Renal pelvis (tissue), 4 donors: ENCODE data around the gene PARD3. TPM values are rescaled to one million over a fixed set of nuclear protein-coding genes. Genes with fewer than 3 reads are reported as not detected.

ENCODE experiments used
- DNase-seq: peaks from one replicate; pipeline ENCODE4 v3.0.0-alpha.2; 2013
- polyA plus RNA-seq, 3 donors: library from polyadenylated mRNA; unstranded; fragments of 120-200 nt; gene quantifications; one replicate each; pipeline ENCODE4 v1.2.1, GENCODE V29; 2013; ENCODE audit not compliant: insufficient read length in 3 of 3

PARD3 gene
- polyA plus RNA-seq, 3 donors: 66.9 to 71.1 (median 71.1) TPM

DNA sequence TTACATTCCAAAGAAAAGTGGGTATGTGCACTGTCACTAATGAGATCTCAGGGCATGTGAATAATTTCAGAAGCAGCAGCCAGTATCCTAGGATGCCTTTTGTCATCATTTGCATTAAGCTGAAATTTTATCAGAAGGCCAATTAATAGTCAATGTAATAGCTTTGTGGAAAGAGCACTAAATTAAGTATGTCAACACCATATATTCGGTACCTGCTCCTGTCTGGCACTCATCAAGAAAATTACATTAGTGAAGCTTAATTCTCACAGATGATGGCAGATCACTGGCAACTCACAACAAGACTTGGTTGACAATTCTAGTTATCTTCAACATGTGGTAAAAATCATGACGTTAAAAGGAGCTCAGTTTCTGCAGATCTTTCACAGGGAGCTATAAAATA lies 271.4 kb downstream of the PARD3 start:
- DNase-seq: no peak

DNA sequence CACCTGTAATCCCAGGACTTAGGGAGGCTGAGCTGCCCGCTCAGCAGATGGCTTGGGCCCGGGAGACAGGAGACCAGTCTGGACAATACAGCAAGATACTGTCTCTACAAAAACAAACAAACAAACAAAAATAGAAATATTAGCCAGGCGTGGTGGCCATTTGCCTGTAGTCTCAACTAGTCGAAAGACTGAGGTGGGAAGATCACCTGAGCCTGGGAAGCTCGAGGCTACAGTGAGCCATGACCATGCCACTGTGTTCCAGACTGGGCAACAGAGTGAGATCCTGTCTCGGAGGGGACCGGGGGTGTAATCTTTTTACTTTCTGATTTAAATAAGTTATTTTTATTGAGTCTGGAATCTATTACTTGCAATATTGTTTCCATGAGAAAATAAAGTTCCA lies 274.6 kb downstream of the PARD3 start:
- no peak for DNase-seq

DNA sequence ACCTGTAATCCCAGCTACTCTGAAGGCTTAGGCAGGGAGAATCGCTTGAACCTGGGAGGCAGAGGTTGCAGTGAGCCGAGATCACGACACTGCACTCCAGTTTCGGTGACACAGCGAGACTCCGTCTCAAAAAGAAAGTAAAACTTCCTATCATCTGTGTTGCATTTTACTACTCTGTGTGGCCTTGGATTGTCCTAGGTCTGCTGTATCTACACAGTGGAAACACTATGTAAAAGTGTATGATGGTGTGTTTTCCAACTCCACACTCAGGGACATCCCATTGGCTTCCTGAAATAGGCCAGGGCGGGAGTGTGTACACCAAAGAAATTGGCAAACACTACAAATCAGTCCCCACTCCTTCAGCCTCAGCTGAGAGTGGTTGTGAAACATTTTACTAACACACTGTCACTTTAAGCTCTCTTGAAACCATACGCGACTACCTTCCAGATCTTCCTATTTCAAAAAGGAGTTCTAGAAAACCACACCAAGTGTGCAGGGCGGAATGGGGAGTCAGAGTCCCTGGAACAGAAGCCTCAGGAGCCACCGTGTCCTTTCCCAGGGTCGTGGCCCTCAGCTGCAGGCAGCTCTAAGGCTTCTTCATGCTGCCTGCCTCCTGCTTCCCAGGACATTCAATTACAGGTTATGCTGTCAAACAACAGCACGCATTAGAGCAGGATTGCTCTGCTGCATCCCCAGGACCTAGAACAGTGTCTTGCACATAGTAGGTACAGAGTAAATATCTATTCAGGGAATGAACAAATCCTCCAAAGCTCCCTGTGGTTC lies 275.4 kb downstream of the PARD3 start:
- no peak for DNase-seq

DNA sequence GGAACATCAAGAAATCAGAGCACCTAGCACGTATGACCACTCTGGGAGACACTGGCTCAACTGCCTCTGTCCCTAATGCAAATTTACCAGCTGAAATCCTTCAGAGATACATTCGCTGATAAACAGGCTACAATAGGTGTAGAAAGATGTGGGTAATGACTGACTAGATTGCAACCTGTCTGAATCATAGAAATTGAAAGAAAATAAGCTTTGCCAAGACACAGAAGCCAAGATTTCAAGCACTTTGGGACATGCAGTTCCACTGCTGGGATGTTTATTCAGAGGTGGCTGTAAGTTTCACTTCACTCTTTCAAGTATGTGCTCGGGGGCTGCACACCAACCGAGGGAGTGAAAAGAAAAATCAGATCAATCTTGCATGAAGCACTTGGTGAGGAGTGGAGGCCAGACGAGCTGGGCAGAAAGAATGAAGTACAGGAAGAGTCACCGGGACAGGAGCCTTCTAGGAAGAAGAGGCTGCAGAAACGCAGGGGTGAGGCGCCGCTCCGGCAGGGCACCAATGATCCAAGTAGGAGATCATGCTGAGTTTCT lies 276.7 kb downstream of the PARD3 start:
- DNase-seq: no peak

GRCh38 chr10:34537629-34538231 lies 277.4 kb downstream of the PARD3 start:
- DNase-seq: no peak

DNA sequence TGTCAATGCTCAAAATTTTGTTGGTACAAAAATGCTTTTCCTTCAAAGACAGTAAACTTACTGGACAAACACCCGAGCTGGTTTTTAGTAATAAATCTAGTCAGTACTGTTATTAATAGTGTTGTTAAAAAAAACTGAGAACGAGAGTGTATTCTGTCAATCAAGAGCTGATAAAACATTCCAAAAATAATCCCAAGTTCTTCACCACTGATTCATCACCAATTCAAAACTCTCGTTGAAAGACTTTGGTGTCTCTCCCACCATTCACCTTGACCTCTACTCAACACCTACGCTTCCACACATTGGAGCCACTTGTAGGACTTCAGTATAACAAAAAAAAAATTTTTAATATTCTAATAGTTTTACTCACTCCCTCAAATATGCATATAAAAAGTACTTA lies 279.2 kb downstream of the PARD3 start:
- no peak for DNase-seq

- no peak for DNase-seq
Observed at GRCh38 chr10:34530778-34531177, 284.3 kb downstream of the PARD3 start.

DNA sequence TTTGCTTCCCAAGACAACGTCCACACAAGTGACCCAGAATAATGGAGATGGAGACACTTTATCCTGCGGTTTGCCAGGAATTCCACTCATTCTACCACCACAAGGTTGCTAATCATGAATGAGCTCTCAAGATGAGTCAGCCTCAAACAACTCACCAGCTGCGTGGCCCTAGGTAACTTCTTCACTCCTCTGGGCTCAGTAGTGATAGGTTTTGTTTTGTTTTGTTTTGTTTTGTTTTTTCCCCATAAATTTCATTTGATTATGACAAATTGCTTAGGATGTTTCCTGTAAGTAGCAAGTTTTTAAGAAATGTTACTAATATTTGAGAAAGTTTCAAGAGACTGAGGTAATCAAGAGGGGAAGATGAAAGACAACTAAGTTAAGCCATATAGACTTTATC lies 286.8 kb downstream of the PARD3 start:
- no peak for DNase-seq

DNA sequence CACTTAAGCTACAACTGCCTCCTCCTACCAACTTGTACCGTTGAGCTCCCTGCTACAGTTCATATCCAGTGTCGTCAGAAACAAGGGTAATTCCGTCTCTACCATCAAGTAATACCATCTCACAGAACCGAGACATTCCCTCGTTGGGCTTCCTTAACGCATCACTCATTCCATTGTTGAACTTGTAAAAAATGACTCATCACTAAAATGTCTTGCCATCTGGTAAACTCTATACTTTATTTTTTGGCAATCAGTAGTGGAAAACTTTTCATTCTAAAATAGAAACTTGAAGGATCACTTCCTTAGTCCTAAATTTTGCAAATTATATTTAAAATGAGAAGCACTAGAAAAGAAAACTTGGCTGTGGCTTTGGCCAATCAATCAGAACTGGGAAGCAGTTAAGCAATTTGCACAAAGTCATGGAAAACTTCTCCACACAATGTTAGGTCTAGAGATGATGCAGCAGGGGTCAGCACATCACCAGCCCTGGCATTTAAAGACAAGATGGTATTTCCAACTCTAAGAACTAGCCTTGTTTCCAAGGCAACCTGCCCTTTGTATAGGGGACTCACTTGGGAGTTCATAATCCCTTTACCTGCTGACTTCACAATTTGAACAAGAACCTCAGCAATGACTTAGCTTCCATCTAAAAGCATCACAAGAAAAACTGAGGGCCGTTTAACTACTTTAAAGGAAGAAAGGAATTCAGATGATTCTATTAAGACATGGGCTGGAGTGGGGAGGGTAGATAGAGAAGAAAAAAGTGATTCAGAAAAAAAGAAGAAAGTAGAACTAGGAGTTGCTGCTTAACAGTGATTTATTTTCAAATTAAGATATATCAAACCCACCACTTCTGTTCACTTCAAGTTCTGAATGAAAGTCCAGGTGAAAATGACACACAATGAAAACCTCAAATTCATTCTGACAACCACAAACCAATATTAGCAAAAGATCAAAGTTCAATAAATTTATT lies 288.1 kb downstream of the PARD3 start:
- DNase-seq: peak; percentile 27

- no peak for DNase-seq
Observed at GRCh38 chr10:34526186-34526585, 288.9 kb downstream of the PARD3 start.

- DNase-seq: no peak
Observed at GRCh38 chr10:34524369-34525091, 290.6 kb downstream of the PARD3 start.

DNA sequence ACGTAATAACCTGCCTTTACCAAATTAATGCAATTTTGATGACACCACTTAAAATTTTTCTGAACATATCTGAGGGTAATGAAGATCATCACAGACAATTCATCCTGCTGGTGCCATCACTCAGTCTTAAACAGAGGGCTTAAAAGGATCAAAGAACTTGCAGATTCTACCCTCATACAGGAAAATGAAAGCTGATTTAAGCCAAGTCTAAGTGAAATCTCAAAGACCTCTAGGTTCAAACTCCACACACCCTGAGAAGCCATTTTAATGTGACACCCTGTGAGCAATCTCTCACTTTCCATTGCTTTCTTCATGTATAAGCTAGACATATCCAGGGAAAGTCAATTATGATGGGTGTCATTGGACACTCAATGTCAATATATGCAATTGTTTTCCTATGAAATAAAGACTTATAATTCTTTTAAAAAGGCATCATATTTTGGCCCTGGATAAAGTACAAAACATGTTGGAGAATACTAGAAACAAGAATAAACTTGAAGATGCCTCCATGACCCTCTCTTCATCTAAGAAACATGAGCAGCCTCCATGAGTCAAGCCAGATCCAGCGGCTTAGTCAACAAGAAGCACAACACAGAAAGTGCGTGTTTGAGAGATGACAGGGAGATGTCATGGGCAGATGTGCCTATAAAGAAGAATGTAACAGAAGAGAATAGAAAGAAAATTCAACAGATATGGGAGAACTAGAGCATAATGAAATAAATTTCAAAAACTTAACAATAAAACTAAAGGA lies 291.9 kb downstream of the PARD3 start:
- no peak for DNase-seq

DNA sequence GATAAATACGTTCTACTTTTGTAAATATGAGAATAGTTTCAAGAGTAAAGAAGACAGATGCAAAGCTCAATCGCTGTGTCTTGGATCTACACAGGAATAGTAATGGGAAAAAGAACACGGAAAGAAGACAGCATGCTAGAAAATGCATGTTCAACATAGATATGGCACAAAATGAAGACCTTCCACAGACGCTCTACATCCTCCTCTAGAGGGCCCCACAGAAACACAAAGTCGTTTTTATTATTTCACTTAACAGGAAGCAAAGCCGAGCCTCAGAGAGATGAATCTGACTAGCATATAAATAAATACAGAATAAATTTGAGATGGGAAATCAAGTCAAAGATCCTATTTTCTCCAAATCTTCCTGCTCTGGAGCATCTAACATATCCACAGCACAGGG lies 292.6 kb downstream of the PARD3 start:
- DNase-seq: no peak

DNA sequence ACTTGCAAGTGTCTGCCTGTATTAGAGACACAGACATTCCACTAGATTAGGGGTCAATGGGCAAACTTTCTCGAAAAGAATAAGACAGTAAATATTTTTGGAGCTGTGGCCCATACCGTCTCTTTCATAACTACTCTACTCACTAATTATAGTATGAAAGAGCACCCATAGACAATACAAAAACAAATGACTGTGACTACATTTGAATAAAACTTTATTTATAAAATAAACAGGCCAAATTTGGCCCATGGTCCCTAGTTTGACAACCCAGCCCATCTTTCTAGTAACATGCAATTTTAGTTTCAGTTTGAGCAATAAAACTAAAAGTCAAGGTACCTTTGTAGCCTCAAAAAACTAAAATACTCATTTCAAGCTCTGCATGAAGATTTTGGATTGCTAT lies 294.6 kb downstream of the PARD3 start:
- DNase-seq: no peak

- DNase-seq: no peak
Observed at GRCh38 chr10:34520084-34520483, 295.0 kb downstream of the PARD3 start.

- DNase-seq: no peak
Observed at GRCh38 chr10:34514290-34514689, 300.8 kb downstream of the PARD3 start.

- DNase-seq: no peak
Observed at GRCh38 chr10:34513636-34514035, 301.5 kb downstream of the PARD3 start.

DNA sequence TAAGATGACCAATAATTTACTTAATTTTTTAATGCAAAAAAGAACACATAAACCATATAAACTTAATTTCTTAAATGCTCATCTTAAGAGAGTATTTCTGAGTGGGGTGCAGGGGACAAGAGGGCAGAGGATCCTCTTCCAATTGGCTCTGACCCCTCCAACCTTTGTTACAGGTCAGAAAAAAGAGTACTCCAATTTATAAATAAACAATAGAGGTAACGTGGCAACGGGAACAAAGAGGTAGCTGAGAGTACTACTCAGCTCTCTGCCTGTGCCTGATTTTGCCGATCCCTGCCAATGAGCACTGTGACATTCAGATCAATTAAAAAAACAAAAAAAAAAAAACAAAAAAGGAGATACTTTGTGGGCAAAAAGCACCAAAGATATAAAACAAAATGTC lies 307.9 kb downstream of the PARD3 start:
- no peak for DNase-seq

DNA sequence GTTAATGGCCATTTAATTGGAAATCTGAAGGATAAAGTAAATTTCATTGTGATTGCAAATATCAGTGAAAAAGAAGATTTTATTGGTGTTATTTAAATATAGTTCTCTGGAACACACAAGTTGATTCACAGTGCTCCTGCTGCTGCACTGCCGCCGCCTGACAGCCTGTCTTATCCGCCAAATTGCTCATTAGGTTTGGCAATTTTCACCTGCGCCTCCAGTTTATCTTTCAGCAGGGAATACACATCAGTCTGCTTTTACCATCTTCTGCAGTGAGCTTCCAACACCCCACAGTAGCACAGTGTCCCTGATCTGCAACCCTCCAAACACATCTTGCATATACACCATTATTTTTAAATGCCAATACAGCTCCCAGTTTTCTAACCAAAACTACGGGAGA lies 308.3 kb downstream of the PARD3 start:
- DNase-seq: no peak

GRCh38 chr10:34505338-34505737 lies 309.8 kb downstream of the PARD3 start:
- DNase-seq: no peak

- no peak for DNase-seq
Observed at GRCh38 chr10:34504534-34504933, 310.6 kb downstream of the PARD3 start.
